Measurements from ENCODE around the gene RPTOR.

DNA sequence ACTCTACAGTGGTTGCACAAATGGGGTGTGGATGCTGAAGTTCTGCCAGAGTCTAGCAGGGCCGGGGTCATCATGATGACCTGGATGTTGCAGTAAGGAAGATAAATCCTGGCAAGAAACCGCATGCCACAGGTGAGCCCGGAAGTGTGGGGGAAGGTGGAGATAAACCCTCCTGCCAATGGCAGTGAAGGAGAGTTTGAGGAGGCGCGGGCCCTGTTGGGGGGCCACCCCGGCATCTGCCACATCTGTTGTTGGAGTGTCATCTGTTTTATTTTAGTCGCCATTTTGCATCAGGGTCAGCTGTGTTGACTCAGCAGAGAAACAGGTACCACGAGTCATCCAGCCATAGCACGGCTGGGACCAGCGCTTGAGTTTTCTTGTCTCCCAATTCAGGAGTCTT lies 273.2 kb downstream of the RPTOR start:
- TF ChIP-seq CTCF (optimal IDR thresholded peaks at IDR 0.05 in 1 of 3, IDR thresholded peaks at IDR 0.05 in 1 of 3, conservative IDR thresholded peaks at IDR 0.05 in 1 of 3; ENCODE audit: extremely low read depth in 1 of 3, insufficient read depth in 2 of 3, low read length in 3 of 3) (no peak), EZH2 (IDR thresholded peaks at IDR 0.05; ENCODE audit: low read length) (no peak)

Data from keratinocyte (primary cell).